HG03045 (cell line): ENCODE data around the gene CCDC9.
"Not testable (repeated sequence)": the region's sequence is repeated elsewhere in the genome, so short reads cannot be mapped to it uniquely, and the experiment has no call there.

ENCODE experiments used
- ATAC-seq: cut with Tn5 transposase; IDR thresholded peaks from one replicate; pipeline ENCODE4 v1.9.1; 2021; ENCODE audit warnings: mild to moderate bottlenecking, moderate library complexity; ENCODE audit not compliant: unreplicated experiment

Gene CCDC9

GRCh38 chr19:47231215-47232054, 24.9 kb upstream of the CCDC9 start:
- ATAC-seq = peak; percentile 21

- ATAC-seq = no peak
Measured at GRCh38 chr19:47232422-47233211, 23.7 kb upstream of the CCDC9 start.

- no peak for ATAC-seq
Measured at GRCh38 chr19:47236072-47236675, 20.2 kb upstream of the CCDC9 start.

GRCh38 chr19:47239152-47239551, 17.2 kb upstream of the CCDC9 start:
- ATAC-seq = no peak

GRCh38 chr19:47239610-47240296, 16.6 kb upstream of the CCDC9 start:
- ATAC-seq = no peak

GRCh38 chr19:47240556-47240955, 15.8 kb upstream of the CCDC9 start:
- no peak for ATAC-seq

- no peak for ATAC-seq
Measured at GRCh38 chr19:47240996-47241918, 15.1 kb upstream of the CCDC9 start.

- ATAC-seq = no peak
Measured at GRCh38 chr19:47241919-47242577, 14.3 kb upstream of the CCDC9 start.

GRCh38 chr19:47243364-47243775, 13.0 kb upstream of the CCDC9 start:
- no peak for ATAC-seq

GRCh38 chr19:47243776-47244547, 12.4 kb upstream of the CCDC9 start:
- peak; percentile 45 for ATAC-seq

GRCh38 chr19:47247308-47247990, 8.9 kb upstream of the CCDC9 start:
- ATAC-seq = no peak

- not testable (repeated sequence) for ATAC-seq
Measured at GRCh38 chr19:47253016-47253415, 3.3 kb upstream of the CCDC9 start.

GRCh38 chr19:47253467-47253881, 2.9 kb upstream of the CCDC9 start:
- ATAC-seq = no peak

- no peak for ATAC-seq
Measured at GRCh38 chr19:47253970-47254369, 2.4 kb upstream of the CCDC9 start.

- peak; percentile 69 for ATAC-seq
Measured at GRCh38 chr19:47256693-47257410, 527 bp downstream of the CCDC9 start.

- no peak for ATAC-seq
Measured at GRCh38 chr19:47257411-47258169, 1.3 kb downstream of the CCDC9 start.

- no peak for ATAC-seq
Measured at GRCh38 chr19:47258434-47258833, 2.1 kb downstream of the CCDC9 start.
